GM18505 (cell line): ENCODE results near the gene SHFL.
A peak's percentile ranks its signal among the peaks of the same experiment; 100 is the strongest.

Experiments
- ATAC-seq: cut with Tn5 transposase; IDR thresholded peaks from one replicate; pipeline ENCODE4 v1.9.1; 2021; ENCODE audit not compliant: unreplicated experiment
- POLR2A ChIP-seq: IDR thresholded peaks from 4 replicates; pipeline ENCODE4 v1.6.1; 2011; ENCODE audit warnings: borderline replicate concordance; ENCODE audit not compliant: insufficient read depth, insufficient read length; ENCODE audit errors: extremely low read depth

The SHFL gene

DNA sequence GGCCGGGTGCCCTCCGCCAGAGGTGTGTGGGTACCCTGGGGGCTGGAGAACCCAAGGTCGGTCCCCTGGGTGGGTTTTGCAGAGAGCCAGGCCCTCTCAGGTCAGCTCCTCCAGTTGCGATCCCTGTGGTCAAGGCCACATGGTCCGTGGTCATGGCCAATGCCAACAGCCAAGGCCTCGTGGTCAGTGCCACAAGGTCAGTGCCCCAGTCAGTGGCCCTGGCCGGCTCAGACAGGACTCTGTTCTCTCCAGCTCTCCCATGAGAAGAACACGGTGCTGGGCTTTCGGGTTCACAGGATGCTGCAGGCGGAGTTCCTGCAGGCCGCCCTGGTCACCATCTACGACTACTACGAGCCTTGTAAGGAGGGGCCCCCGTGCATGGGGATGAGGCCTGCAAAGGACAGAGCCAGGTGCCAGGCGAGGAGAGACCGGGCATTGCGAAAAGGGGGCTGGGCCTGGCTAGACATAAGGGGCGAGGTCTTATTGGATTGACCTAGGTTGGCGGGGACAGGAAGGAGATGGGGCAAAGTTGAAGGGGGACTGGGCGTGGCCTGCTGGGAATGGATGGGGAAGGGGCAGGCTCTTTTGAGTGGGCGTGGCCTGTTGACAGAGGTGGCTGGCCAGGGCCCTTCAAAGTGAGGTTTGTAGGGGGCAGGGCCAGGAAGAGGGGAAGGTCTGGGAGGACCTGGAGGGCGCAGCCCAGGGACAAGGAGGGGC, 15.2 kb upstream of the SHFL start:
- ATAC-seq: no peak
- no peak for TF ChIP-seq POLR2A

DNA sequence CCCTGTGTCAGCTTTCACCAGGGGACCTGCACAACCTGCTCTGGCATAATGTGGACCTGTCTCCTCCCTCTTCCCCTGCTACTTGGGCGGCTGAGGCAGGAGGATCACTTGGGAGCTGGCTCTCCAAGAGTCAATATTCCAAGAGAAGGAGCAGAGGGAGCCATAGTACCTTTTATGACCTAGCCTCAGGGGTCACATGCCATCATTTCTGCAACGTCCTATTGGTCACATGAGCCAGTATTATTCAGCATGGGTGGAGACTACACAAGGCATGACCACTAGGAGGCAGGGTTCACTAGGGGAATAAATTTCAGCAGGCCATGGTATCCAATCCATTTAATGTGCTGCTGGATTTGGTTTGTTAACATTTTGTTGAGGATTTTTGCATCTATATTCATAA, 12.0 kb upstream of the SHFL start:
- no peak for TF ChIP-seq POLR2A
- ATAC-seq: no peak

DNA sequence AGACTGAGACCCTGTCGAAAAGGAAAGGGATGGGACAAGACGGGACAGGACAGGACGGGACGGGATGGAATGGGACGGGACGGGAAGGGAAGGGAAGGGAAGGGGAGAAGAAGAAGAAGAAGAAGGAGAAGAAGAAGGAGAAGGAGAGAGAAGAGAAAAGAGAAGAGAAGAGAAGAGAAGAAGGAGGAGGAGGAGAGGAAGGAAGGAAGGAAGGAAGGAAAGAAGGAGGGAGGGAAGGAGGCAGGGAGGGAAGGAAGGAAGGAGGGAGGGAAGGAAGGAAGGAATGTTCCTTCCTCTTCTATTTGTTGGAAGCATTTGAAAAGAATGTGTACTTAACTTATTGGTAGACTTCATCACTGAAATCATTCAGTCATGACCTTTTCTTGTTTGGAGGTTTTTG, 9.6 kb upstream of the SHFL start:
- ATAC-seq: no peak
- TF ChIP-seq POLR2A: no peak

DNA sequence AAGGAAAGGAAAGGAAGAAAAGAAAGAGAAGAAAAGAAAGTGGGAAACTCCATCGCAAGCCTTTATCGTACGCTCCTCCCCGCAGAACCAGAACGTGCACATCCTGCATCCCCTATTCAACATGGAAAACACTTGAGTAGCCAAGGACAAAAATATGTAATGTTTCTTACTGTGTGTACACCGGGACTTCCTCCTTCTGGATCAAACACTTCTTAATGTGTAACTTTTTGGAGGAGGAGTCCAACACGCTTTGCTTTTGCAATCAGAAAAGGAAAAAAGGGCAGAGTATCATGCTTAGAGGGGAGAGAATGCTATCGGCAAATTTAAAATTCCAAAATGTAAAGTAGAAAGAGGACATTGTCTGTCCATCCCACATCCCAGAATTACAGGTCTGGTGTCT, 7.8 kb upstream of the SHFL start:
- TF ChIP-seq POLR2A: no peak
- ATAC-seq: no peak

DNA sequence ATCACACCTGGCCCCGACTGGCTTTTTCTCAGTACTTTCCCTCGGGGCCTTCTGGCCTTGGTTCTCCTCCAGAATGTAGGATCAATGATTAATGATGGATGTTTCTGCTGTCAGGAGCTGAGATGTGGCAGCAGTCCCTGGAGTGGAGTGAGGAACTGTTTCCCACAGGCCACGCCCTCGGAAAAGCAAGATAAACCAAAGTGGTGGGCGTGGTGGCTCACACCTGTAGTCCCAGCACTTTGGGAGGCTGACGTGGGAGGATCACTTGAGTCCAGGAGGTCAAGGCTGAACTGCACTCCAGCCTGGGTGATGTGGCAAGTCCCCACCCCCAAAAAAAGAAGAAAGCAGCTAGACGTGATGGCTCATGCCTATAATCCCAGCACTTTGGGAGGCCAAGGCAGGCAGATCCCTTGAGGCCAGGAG, 7.1 kb upstream of the SHFL start:
- ATAC-seq: no peak
- no peak for TF ChIP-seq POLR2A

DNA sequence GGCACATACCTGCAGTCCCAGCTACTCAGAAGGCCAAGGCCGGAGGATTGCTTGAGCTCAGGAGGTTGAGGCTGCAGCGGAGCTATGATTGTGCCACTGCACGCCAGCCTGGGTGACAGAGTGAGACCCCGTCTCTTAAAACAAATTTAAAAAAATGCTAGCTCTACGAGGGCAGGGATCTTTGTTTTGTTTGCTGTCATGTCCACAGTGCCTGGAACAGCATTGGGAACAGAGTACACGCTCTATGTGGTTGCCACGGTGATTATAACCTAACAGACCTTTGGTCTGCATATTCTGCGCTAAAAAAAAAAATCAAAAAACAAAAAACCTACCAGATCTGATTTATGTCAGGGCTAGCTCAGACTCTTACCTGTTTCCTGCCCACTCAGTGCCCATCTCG, 2.2 kb upstream of the SHFL start:
- TF ChIP-seq POLR2A: no peak
- no peak for ATAC-seq

DNA sequence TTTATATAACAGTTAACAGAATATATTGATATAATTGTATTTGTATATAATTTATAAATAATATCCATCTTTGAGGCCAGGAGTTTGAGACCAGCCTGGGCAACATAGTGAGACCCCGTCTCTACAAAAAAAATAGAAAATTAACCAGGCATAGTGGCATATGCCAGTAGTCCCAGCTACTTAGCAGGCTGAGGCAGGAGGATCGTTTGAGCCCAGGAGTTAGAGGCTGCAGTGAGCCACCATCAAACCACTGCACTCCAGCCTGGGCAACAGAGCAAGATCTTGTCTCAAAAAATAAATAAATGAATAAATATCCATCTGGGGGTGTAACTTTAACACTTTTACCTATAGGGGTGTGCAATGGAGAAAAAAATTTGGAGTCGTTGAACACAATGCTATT, 1.3 kb upstream of the SHFL start:
- TF ChIP-seq POLR2A: no peak
- ATAC-seq: no peak

DNA sequence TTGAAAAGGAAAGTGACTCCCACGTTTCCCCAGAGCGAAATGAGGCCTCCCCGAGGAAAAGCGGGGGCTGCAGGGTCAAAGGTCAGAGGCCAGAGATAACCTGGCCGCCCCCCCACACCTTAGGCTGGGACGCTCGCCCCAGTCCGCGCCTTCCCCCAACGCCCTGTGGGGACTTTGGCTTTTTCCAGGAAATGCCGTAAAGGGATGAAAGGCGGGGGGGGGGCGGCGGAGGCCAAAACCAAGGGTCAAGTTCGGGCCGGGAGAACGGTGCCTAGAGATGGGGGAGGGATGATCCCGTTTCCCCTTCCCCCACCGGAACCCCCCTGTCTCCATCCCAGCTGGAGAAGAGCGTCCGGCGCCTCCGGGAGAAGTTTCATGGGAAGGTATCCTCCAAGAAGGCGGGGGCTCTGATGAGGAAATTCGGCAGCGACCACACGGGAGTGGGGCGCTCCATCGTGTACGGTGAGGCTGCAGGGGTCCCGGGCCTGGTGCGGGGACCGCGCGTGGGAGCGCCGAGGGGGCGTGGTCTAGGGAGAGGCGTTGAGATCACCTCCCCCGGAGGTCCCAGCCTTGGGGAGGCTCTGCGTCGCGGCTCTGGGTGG, 575 bp downstream of the SHFL start:
- peak; percentile 34 for TF ChIP-seq POLR2A
- ATAC-seq: no peak

DNA sequence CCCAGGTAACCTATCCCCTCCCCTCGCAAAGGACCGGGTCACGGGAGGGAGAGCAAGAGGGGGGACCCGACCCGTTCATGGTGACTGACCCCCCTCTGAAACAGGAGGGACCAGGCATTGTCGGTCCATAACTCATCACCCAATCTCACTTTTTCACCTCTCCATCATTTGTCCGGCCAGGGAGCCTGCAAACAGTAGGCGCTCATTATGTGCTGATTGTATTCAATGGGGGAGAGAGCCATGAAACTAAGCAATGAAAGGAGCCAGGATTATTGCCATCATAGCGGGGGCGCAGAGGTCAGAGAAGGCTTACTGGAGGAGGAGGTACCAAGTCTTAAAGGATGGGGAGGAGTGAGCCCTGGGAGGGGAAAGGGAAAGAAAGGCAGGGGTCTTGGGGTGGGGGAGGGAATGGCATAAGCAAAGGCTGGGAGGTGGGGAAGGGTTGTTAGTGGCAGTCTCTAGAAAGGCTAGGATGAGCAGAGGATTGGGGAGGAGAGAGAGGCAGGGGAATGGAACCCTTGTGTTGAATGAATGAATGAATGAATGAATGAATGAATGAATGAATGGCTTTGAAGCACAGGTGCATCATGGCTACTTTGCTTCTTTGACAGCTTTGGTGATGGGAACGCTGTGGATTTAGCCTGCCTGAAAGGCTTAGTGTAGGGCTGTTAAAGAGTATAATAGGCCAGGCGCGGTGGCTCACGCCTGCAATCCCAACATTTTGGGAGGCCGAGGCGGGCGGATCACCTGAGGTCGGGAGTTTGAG, 1.4 kb downstream of the SHFL start:
- TF ChIP-seq POLR2A: no peak
- no peak for ATAC-seq

DNA sequence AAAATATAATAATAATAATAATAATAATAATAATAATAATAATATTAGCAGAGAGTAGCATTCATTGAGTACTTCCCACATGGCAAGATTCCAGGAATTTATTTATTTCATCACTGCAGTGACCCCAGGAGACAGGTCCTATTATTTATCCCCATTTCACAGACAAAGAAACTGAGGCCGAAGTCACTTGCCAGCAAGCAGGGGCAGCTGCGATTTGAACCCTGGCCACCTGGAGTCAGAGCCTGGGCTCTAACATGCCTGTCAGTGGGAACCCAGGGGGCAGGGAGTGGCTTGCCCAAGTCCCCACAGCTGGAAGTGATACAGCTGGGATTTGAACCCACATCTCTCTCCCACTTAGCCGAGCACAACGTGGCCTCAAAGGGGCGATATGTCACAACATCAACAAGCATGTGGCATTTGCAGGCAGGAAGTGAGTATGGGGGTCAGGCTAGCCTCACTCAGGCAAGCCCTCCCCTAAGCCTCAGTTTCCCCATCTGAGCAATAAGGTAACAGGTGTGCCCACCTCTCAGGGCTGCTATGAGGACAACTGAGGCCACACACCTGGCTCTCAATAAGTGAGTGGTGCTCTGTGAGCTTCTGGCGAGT, 2.9 kb downstream of the SHFL start:
- TF ChIP-seq POLR2A: no peak
- ATAC-seq: no peak

DNA sequence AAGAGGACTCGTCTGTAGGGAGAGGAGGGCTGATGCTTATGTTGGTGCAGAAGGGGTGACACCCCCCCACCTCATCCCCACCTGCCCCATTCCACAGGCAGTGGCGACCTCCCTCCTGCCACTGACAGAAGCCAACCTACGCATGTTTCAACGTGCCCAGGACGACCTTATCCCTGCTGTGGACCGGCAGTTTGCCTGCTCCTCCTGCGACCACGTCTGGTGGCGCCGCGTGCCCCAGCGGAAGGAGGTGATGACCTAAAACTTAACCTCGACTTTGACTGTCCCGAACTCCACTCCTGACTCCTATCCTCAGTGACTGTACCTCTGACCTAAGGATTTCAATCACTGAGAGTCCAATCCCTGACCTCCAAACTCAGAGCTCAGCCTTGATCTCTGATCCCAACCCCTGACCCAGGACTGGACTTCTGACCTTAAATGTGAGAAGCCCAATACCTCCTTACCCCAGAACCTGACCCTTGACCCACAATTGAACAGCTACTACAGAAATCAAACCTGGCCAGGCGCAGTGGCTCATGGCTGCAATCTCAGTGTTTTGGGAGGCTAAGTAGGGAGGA, 3.8 kb downstream of the SHFL start:
- no peak for ATAC-seq
- peak; percentile 35 for TF ChIP-seq POLR2A

DNA sequence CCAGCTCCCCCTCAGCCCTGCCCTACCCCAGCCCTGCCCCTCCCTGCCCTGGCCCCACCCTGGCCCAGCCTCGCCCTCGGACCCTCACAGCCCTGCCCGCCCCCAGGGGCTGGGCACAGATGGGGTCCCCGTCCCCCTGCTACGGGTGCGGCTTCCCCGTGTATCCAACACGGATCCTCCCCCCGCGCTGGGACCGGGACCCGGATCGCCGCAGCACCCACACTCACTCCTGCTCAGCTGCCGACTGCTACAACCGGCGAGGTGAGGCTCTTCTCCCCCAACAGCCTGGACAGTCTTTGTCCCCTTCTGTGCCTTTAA, 5.2 kb downstream of the SHFL start:
- no peak for ATAC-seq

DNA sequence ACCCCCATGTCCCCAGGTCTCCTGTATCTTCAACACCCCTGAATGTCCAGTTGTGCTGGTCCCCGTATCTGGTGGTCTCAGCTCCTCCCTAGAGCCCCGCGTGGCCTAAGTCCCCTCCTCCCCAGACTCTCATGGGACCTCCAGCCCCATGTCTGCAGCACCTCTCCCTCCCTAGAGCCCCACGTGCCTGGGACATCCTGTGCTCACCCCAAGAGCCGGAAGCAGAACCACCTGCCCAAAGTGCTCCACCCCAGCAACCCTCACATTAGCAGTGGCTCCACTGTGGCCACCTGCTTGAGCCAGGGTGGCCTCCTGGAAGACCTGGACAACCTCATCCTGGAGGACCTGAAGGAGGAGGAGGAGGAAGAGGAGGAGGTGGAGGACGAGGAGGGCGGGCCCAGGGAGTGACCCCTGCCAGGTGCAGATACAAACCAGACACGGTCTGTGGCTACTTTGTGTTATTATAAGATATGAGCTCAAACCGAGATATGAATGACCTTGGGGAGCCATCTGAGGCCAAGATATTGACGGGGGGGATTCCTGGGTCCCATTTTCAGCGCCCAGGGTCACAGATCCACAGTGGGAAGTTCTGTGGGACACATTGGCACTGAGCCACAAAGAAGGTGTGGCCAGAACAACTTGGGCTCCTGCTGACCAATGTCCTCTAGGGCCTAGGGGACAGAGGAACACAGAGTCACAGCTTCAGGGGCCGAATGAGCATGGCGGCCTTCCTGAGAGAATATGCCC, 6.0 kb downstream of the SHFL start:
- no peak for ATAC-seq
- peak; percentile 9 for TF ChIP-seq POLR2A

More for the DNA sequence above, 5.2 kb downstream of the SHFL start:
- no peak for TF ChIP-seq POLR2A
